H1 (cell line): Measurements from ENCODE around the gene PTGDS. TPM values are rescaled to one million over a fixed set of nuclear protein-coding genes. Genes with fewer than 3 reads are reported as not detected.

Experiments
- CTCF ChIA-PET: fragments of 300-600 bp; sonication (Branson Sonifier 250); formaldehyde crosslinking; loops from one replicate; lab custom pipeline; 2021; ENCODE audit not compliant: partially characterized antibody; lab: Charles Lee
- POLR2A ChIA-PET: fragments of 300-600 bp; sonication (Branson Sonifier 250); formaldehyde crosslinking; loops from one replicate; lab custom pipeline; 2021; ENCODE audit warnings: inconsistent platforms; ENCODE audit not compliant: partially characterized antibody; lab: Charles Lee
- DNase-seq, 2 experiments: peaks; one replicate each; pipeline versions ENCODE4 v3.0.0 to v3.0.0-alpha.2; 2010 to 2022; ENCODE audit warnings: low spot score in 2 of 2, low read depth in 1 of 2, mixed read lengths in 1 of 2
- FAIRE-seq: peaks from 2 replicates; lab custom pipeline; 2011; peaks lifted over from hg19 to GRCh38; lab: Jason Lieb, UNC
- H2AFZ ChIP-seq: 2 replicates; pipeline ENCODE4 v1.8.1; 2012; ENCODE audit warnings: low read length, inconsistent platforms
- H2AK5ac ChIP-seq: 2 replicates; pipeline ENCODE4 v1.6.1; 2013; ENCODE audit warnings: low read depth, low read length
- H2BK120ac ChIP-seq: replicated peaks from 2 replicates; pipeline ENCODE3; 2013; ENCODE audit warnings: low read depth, low read length, inconsistent platforms
- H2BK12ac ChIP-seq: 2 replicates; pipeline ENCODE4 v1.6.1; 2013; ENCODE audit warnings: low read depth, low read length
- H2BK15ac ChIP-seq: 2 replicates; pipeline ENCODE4 v1.6.1; 2013; ENCODE audit warnings: low read length
- H2BK20ac ChIP-seq: 2 replicates; pipeline ENCODE4 v1.6.1; 2013; ENCODE audit warnings: low read length
- H2BK5ac ChIP-seq: 2 replicates; pipeline ENCODE4 v1.6.1; 2013; ENCODE audit warnings: low read depth, low read length
- H3K14ac ChIP-seq: 2 replicates; pipeline ENCODE4 v1.6.1; 2013; ENCODE audit warnings: inconsistent platforms; ENCODE audit not compliant: insufficient read length
- H3K18ac ChIP-seq: 2 replicates; pipeline ENCODE4 v1.6.1; 2013; ENCODE audit warnings: low read length; ENCODE audit errors: extremely low read depth
- H3K23ac ChIP-seq: 2 replicates; pipeline ENCODE4 v1.6.1; 2013; ENCODE audit warnings: inconsistent platforms; ENCODE audit not compliant: insufficient read length
- H3K23me2 ChIP-seq: 2 replicates; pipeline ENCODE4 v1.6.1; 2013; ENCODE audit warnings: low read depth, low read length
- H3K27ac ChIP-seq: 2 replicates; pipeline ENCODE4 v1.6.1; 2011; ENCODE audit warnings: low read depth, low read length, inconsistent platforms
- H3K27me3 ChIP-seq, 4 experiments: replicated peaks in 1 of 4; 1 replicate in 1 of 4; 2 replicates in 3 of 4; pipeline versions ENCODE4 v1.6.1 to v1.8.1; 2011 to 2013; ENCODE audit warnings: low read length in 3 of 4, mild to moderate bottlenecking in 3 of 4, inconsistent platforms in 2 of 4, mixed read lengths in 2 of 4, moderate library complexity in 1 of 4; ENCODE audit not compliant: control insufficient read depth in 3 of 4, insufficient read depth in 3 of 4; ENCODE audit errors: extremely low read depth in 1 of 4
- H3K36me3 ChIP-seq, 4 experiments: 2 replicates each; pipeline versions ENCODE4 v1.6.1 to v1.8.1; 2011 to 2013; ENCODE audit warnings: mild to moderate bottlenecking in 4 of 4, low read length in 3 of 4, moderate library complexity in 2 of 4, control low read depth in 1 of 4, inconsistent platforms in 1 of 4; ENCODE audit not compliant: insufficient read depth in 4 of 4, control insufficient read depth in 2 of 4
- H3K4ac ChIP-seq: replicated peaks from 2 replicates; pipeline ENCODE3; 2013; ENCODE audit warnings: low read length, low read depth, mixed read lengths, inconsistent platforms; ENCODE audit not compliant: insufficient read length
- H3K4me1 ChIP-seq, 4 experiments: replicated peaks in 1 of 4; 1 replicate in 1 of 4; 2 replicates in 3 of 4; pipeline versions ENCODE4 v1.6.1 to v1.8.1; 2011 to 2013; ENCODE audit warnings: low read length in 3 of 4, inconsistent platforms in 2 of 4, mixed read lengths in 1 of 4; ENCODE audit not compliant: insufficient read depth in 4 of 4, control insufficient read depth in 3 of 4
- H3K4me2 ChIP-seq, 2 experiments: 2 replicates each; pipeline versions ENCODE4 v1.6.1 to v1.8.1; 2011 to 2013; ENCODE audit warnings: low read depth in 2 of 2, low read length in 2 of 2, control low read depth in 1 of 2, inconsistent platforms in 1 of 2, mild to moderate bottlenecking in 1 of 2; ENCODE audit not compliant: insufficient read depth in 1 of 2
- H3K4me3 ChIP-seq, 4 experiments: fragments of 200-600, 300-600 bp in 1 of 4; sonication (generic), shearing (Covaris generic), sonication (Bioruptor Twin) in 1 of 4; 2 replicates each; pipeline versions ENCODE4 v1.5.1 to v1.8.1; 2011 to 2016; ENCODE audit warnings: low read length in 4 of 4, low read depth in 3 of 4, control low read depth in 2 of 4, inconsistent platforms in 2 of 4, mild to moderate bottlenecking in 2 of 4, mixed read lengths in 1 of 4, moderate library complexity in 1 of 4; ENCODE audit not compliant: insufficient read depth in 2 of 4; ENCODE audit errors: extremely low read depth in 1 of 4
- H3K56ac ChIP-seq: replicated peaks from 2 replicates; pipeline ENCODE3; 2013; ENCODE audit warnings: low read depth, mild to moderate bottlenecking, mixed read lengths, low read length, inconsistent platforms; ENCODE audit not compliant: insufficient read length
- H3K79me1 ChIP-seq: 2 replicates; pipeline ENCODE4 v1.6.1; 2013; ENCODE audit warnings: low read depth, low read length, control low read depth
- H3K79me2 ChIP-seq, 2 experiments: 2 replicates each; pipeline versions ENCODE4 v1.6.1 to v1.8.1; 2012 to 2013; ENCODE audit warnings: low read length in 2 of 2, mild to moderate bottlenecking in 2 of 2, inconsistent platforms in 1 of 2; ENCODE audit not compliant: insufficient read depth in 2 of 2, control insufficient read depth in 1 of 2
- H3K9ac ChIP-seq, 4 experiments: replicated peaks in 1 of 4; 1 replicate in 1 of 4; 2 replicates in 3 of 4; pipeline versions ENCODE4 v1.6.1 to v1.8.1; 2011 to 2013; ENCODE audit warnings: low read depth in 3 of 4, low read length in 3 of 4, control low read depth in 2 of 4, mild to moderate bottlenecking in 2 of 4, moderate library complexity in 2 of 4, inconsistent platforms in 1 of 4; ENCODE audit errors: extremely low read depth in 1 of 4
- H3K9me3 ChIP-seq, 2 experiments: 2 replicates each; pipeline versions ENCODE4 v1.6.1 to v1.8.1; 2012 to 2013; ENCODE audit warnings: mild to moderate bottlenecking in 2 of 2, moderate library complexity in 2 of 2, control low read depth in 1 of 2, inconsistent platforms in 1 of 2, low read depth in 1 of 2, low read length in 1 of 2, mixed read lengths in 1 of 2; ENCODE audit not compliant: insufficient read depth in 2 of 2
- H4K20me1 ChIP-seq, 2 experiments: replicated peaks in 1 of 2; 2 replicates each; pipeline versions ENCODE3 to v1.8.1; 2011 to 2013; ENCODE audit warnings: inconsistent platforms in 2 of 2, low read length in 2 of 2, mild to moderate bottlenecking in 1 of 2; ENCODE audit not compliant: insufficient read depth in 2 of 2, control insufficient read depth in 1 of 2
- H4K5ac ChIP-seq: 2 replicates; pipeline ENCODE4 v1.6.1; 2013; ENCODE audit warnings: low read length, low read depth, mixed read lengths, inconsistent platforms; ENCODE audit not compliant: insufficient read length
- H4K8ac ChIP-seq: 2 replicates; pipeline ENCODE4 v1.8.0; 2013; ENCODE audit warnings: mild to moderate bottlenecking, moderate library complexity, low read length, inconsistent platforms; ENCODE audit not compliant: insufficient read depth; ENCODE audit errors: extremely low read depth
- H4K91ac ChIP-seq: replicated peaks from 2 replicates; pipeline ENCODE3; 2013; ENCODE audit warnings: low read length, mixed read lengths, inconsistent platforms; ENCODE audit not compliant: insufficient read length
- CREB1 ChIP-seq: IDR thresholded peaks from 2 replicates; pipeline ENCODE4 v1.6.1; 2012; ENCODE audit warnings: inconsistent platforms
- RAD21 ChIP-seq, 2 experiments: IDR thresholded peaks in 1 of 2; conservative IDR thresholded peaks in 1 of 2; 2 replicates each; pipeline ENCODE4 v1.6.1; 2011; ENCODE audit warnings: low read depth in 2 of 2, low read length in 2 of 2, improper control_type of control experiment in 1 of 2, inconsistent platforms in 1 of 2, mild to moderate bottlenecking in 1 of 2, moderate library complexity in 1 of 2
- WGBS, 2 experiments: shearing (Covaris generic) in 1 of 2; methylation state at CpG; one replicate each; pipeline versions ENCODE4 v1.1.6 to v1.1.7; 2013 to 2015; ENCODE audit warnings: low lambda C conversion rate in 2 of 2, mixed read lengths in 2 of 2, inconsistent platforms in 1 of 2, low coverage in 1 of 2, missing lambda C conversion rate in 1 of 2; ENCODE audit not compliant: insufficient replicate concordance in 2 of 2, insufficient coverage in 1 of 2, insufficient read length in 1 of 2; ENCODE audit errors: extremely low coverage in 1 of 2, missing lambda C conversion rate in 1 of 2; 5-methylcytosine and 5-hydroxymethylcytosine counted together
- polyA plus RNA-seq, 7 experiments: library from polyadenylated mRNA; depleted of rRNA in 3 of 7; stranded (reverse) in 5 of 7; unstranded in 2 of 7; fragments of >200 nt in 5 of 7; fragments of 200-250 nt in 2 of 7; gene quantifications; 1 replicate in 5 of 7; 2 replicates in 1 of 7; 4 replicates in 1 of 7; pipeline versions ENCODE4 v1.2.1 to v1.2.3, GENCODE V29; 2011 to 2013; ENCODE audit warnings: missing spikeins in 2 of 7, mixed read lengths in 2 of 7
- total RNA-seq: library from RNA; stranded (reverse); fragmentation: NEBNext Ultra II Directional; extraction: Animal tissue kit (Norgen Biotek cat#: 25700); gene quantifications from 2 replicates; pipeline ENCODE4 v1.2.1, GENCODE V29; 2021

Gene PTGDS
- total and polyA plus RNA-seq, 2 of the 8 experiments (the other 6 are each of a cell fraction or from before 2014, with no cell fraction given) = 1.7 to 2.3 TPM

- peak overlapping the region; percentile 78 for H3K4ac ChIP-seq
- H4K5ac ChIP-seq = peak overlapping the region; percentile 79
- H4K8ac ChIP-seq = peak overlapping the region; percentile 68; the same call in 1 of the 2 replicates
- ChIA-PET CTCF (interaction anchor here (1.0 to 4.4 kb wide), 6 partner anchors 20 to 114 kb away, joined by 3 to 63 read pairs (median 16); partner anchors contain the start of gene PAXX), POLR2A (interaction anchor here (0.7 kb wide), 1 partner anchor 75 kb away, joined by 3 read pairs; no protein-coding TSS in a partner anchor)
- peak overlapping the region; percentile 71 for H3K18ac ChIP-seq
- peaks cover 0 to 19% (median 13%) of the 10 kb centered on the region in 4 experiments; a peak in 5 of 7 replicates for H3K4me1 ChIP-seq
- H3K36me3 ChIP-seq = no peaks in the 10 kb centered on the region
- peaks cover 3% of the 10 kb centered on the region; the same call in 1 of the 2 replicates for H3K23me2 ChIP-seq
- peak overlapping the region in 3 of 4 experiments; percentile 38 to 56 (median 47); a peak in 5 of 7 replicates for H3K9ac ChIP-seq
- H3K79me1 ChIP-seq = no peaks in the 10 kb centered on the region
- no peaks in the 10 kb centered on the region for H3K27me3 ChIP-seq
- no peak for FAIRE-seq
- H4K91ac ChIP-seq = peak overlapping the region; percentile 89
- no peak overlapping the region for H2BK15ac ChIP-seq
- H3K23ac ChIP-seq = no peak overlapping the region
- no peak overlapping the region for H2BK20ac ChIP-seq
- H3K27ac ChIP-seq = peak overlapping the region; percentile 20; the same call in 1 of the 2 replicates
- no peak overlapping the region for H2BK120ac ChIP-seq
- DNase-seq = no peak
- TF ChIP-seq RAD21 (IDR thresholded peaks at IDR 0.05 in 1 of 2, conservative IDR thresholded peaks at IDR 0.05 in 1 of 2; ENCODE audit: low read depth in 2 of 2, low read length in 2 of 2) (no peak), CREB1 (no peak)
- H2AFZ ChIP-seq = no peak overlapping the region
- peak overlapping the region; percentile 36 to 55 (median 49) for H3K4me3 ChIP-seq
- no peaks in the 10 kb centered on the region for H3K79me2 ChIP-seq
- H3K4me2 ChIP-seq = peak overlapping the region; percentile 35 to 86
- no peaks in the 10 kb centered on the region for H3K9me3 ChIP-seq
- no peak overlapping the region for H2BK12ac ChIP-seq
- H2AK5ac ChIP-seq = no peak overlapping the region
- 32% methylated on average over 9 of the region's 22 CpGs; no CpG with 5 or more reads in 1 of the 2 experiments for whole genome bisulfite sequencing, 2 experiments
- no peaks in the 10 kb centered on the region for H4K20me1 ChIP-seq
- H3K56ac ChIP-seq = peak overlapping the region; percentile 69
- H3K14ac ChIP-seq = no peak overlapping the region
- peak overlapping the region; percentile 93; the same call in 1 of the 2 replicates for H2BK5ac ChIP-seq
These were observed 28.0 kb upstream of the PTGDS start for GRCh38 chr9:136949239-136949816.
